Measurements from ENCODE around the gene MLLT3. TPM values are rescaled to one million over a fixed set of nuclear protein-coding genes. Genes with fewer than 3 reads are reported as not detected.

Gene MLLT3
- total RNA-seq, 1 experiment from 2014 or later = 21.6 TPM

DNA sequence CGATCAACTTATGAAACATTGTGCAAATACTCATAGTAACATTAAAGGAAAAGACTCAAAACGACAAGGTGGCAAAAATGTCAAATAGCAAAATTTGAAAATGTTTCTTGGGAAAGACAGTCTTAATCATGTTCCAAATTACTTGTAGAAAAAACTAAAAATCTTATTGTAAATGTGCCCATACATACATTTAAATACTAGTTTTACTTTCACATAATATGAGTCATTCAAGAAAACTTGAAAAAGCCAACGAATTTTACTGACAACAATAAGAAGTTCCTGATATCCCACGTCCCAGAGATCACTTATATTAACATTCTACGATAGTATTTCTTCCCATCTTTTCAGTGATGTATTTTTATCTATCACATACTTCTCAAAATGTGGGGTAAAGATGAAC is 13.7 kb downstream of the MLLT3 start:
- H3K4me2 ChIP-seq = no peak overlapping the region
- intact Hi-C loops (cut with micrococcal nuclease; ENCODE audit: unreplicated experiment) = no loop called here
- POLR2A ChIA-PET (ENCODE audit: unreplicated experiment) = no interaction called here
- no peaks in the 10 kb centered on the region for H3K9me3 ChIP-seq (ENCODE audit: insufficient read depth, low read depth)
- H3K9me2 ChIP-seq (ENCODE audit: insufficient read depth) = no peaks in the 10 kb centered on the region
- no peak overlapping the region for H2AFZ ChIP-seq
- H3K27me3 ChIP-seq (ENCODE audit: insufficient read depth, low read depth) = no peaks in the 10 kb centered on the region
- no peak overlapping the region for H3K4me3 ChIP-seq
- DNase-seq = no peak
- H4K20me1 ChIP-seq (ENCODE audit: insufficient read depth) = no peaks in the 10 kb centered on the region
- no TSS peak for BruUV-seq (replicated peaks)
- CTCF ChIA-PET = interaction anchor here (0.7 kb wide), 1 partner anchor 193 kb away, joined by 10 read pairs; no protein-coding TSS in a partner anchor
- H3F3A ChIP-seq (ENCODE audit: insufficient read depth, low read depth) = peaks cover 14% of the 10 kb centered on the region
- TF ChIP-seq, protein P1, sequence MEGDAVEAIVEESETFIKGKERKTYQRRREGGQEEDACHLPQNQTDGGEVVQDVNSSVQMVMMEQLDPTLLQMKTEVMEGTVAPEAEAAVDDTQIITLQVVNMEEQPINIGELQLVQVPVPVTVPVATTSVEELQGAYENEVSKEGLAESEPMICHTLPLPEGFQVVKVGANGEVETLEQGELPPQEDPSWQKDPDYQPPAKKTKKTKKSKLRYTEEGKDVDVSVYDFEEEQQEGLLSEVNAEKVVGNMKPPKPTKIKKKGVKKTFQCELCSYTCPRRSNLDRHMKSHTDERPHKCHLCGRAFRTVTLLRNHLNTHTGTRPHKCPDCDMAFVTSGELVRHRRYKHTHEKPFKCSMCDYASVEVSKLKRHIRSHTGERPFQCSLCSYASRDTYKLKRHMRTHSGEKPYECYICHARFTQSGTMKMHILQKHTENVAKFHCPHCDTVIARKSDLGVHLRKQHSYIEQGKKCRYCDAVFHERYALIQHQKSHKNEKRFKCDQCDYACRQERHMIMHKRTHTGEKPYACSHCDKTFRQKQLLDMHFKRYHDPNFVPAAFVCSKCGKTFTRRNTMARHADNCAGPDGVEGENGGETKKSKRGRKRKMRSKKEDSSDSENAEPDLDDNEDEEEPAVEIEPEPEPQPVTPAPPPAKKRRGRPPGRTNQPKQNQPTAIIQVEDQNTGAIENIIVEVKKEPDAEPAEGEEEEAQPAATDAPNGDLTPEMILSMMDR (conservative IDR thresholded peaks at IDR 0.05) = no peak
- TF ChIP-seq EZH2 (IDR thresholded peaks at IDR 0.05; ENCODE audit: low read depth) = no peak
- peaks cover 24% of the 10 kb centered on the region for H3K4me1 ChIP-seq (replicated peaks; ENCODE audit: insufficient read depth)
- no peaks in the 10 kb centered on the region for H3K36me3 ChIP-seq (ENCODE audit: low read depth)
- H3K27ac ChIP-seq = no peak overlapping the region
- H3K79me2 ChIP-seq (ENCODE audit: low read depth) = no peaks in the 10 kb centered on the region; the same call in 1 of the 2 replicates

DNA sequence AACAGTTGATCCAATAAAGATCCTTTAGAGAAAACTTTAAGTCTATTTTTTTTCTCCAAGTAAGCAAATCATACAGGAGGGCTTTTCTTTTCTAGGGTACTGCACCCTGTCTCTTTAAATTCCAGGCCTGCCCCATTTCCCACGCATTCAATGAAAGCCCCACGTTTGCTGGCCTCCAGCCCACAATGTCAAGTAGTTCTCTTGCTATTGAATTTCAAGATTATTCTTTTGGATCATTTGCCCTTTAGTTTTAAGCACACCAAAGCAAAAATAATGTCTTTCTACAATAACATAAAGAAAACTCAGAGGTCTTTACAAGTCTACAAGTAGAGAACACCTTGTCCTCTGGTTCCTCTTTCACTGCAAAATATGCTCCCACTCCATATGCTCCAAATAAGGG is 15.6 kb downstream of the MLLT3 start:
- no peaks in the 10 kb centered on the region for H3K36me3 ChIP-seq (ENCODE audit: low read depth)
- no peaks in the 10 kb centered on the region for H3K9me2 ChIP-seq (ENCODE audit: insufficient read depth)
- no peaks in the 10 kb centered on the region; the same call in 1 of the 2 replicates for H3K79me2 ChIP-seq (ENCODE audit: low read depth)
- no peak overlapping the region for H3K4me2 ChIP-seq
- no peaks in the 10 kb centered on the region for H3K27me3 ChIP-seq (ENCODE audit: insufficient read depth, low read depth)
- no peak for TF ChIP-seq EZH2 (IDR thresholded peaks at IDR 0.05; ENCODE audit: low read depth)
- TF ChIP-seq, protein P1 (conservative IDR thresholded peaks at IDR 0.05) = no peak
- H3K4me1 ChIP-seq (replicated peaks; ENCODE audit: insufficient read depth) = peaks cover 12% of the 10 kb centered on the region
- intact Hi-C loops (cut with micrococcal nuclease; ENCODE audit: unreplicated experiment) = no loop called here
- no peak overlapping the region for H3K27ac ChIP-seq
- peaks cover 10% of the 10 kb centered on the region for H3F3A ChIP-seq (ENCODE audit: insufficient read depth, low read depth)
- H2AFZ ChIP-seq = no peak overlapping the region
- H3K9me3 ChIP-seq (ENCODE audit: insufficient read depth, low read depth) = no peaks in the 10 kb centered on the region
- BruUV-seq (replicated peaks) = no TSS peak
- H3K4me3 ChIP-seq = no peak overlapping the region
- no peak for DNase-seq
- POLR2A ChIA-PET (ENCODE audit: unreplicated experiment) = no interaction called here
- no peaks in the 10 kb centered on the region for H4K20me1 ChIP-seq (ENCODE audit: insufficient read depth)
- CTCF ChIA-PET = no interaction called here

DNA sequence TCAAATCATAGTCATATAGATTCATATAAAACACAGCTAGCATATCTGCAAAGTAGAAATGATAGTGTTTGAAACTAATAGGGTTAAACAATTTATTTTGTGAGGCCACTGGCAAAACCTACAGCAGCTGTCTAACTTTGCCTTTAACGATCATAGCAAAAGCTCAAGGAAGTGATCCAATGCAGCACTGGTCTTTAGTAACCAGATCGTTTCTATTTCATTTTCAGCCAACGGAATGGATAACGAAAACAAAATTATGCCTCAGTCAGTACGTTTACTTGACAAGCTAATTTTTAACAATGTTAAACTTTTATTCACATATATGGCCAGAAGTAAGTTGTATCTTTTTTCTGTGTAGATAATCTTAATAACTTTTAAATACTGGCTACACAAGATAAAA is 17.7 kb downstream of the MLLT3 start:
- H3K36me3 ChIP-seq (ENCODE audit: low read depth) = no peaks in the 10 kb centered on the region
- H3F3A ChIP-seq (ENCODE audit: insufficient read depth, low read depth) = no peaks in the 10 kb centered on the region
- CTCF ChIA-PET = no interaction called here
- H3K4me3 ChIP-seq = no peak overlapping the region
- no peak overlapping the region for H3K4me2 ChIP-seq
- H4K20me1 ChIP-seq (ENCODE audit: insufficient read depth) = no peaks in the 10 kb centered on the region
- H3K27me3 ChIP-seq (ENCODE audit: insufficient read depth, low read depth) = no peaks in the 10 kb centered on the region
- no peaks in the 10 kb centered on the region; the same call in 1 of the 2 replicates for H3K79me2 ChIP-seq (ENCODE audit: low read depth)
- intact Hi-C loops (cut with micrococcal nuclease; ENCODE audit: unreplicated experiment) = no loop called here
- H2AFZ ChIP-seq = no peak overlapping the region
- no peak for DNase-seq
- H3K9me3 ChIP-seq (ENCODE audit: insufficient read depth, low read depth) = no peaks in the 10 kb centered on the region
- H3K27ac ChIP-seq = no peak overlapping the region
- no peaks in the 10 kb centered on the region for H3K4me1 ChIP-seq (replicated peaks; ENCODE audit: insufficient read depth)
- POLR2A ChIA-PET (ENCODE audit: unreplicated experiment) = no interaction called here
- TF ChIP-seq, protein P1 (conservative IDR thresholded peaks at IDR 0.05) = no peak
- no peak for TF ChIP-seq EZH2 (IDR thresholded peaks at IDR 0.05; ENCODE audit: low read depth)
- H3K9me2 ChIP-seq (ENCODE audit: insufficient read depth) = no peaks in the 10 kb centered on the region
- BruUV-seq (replicated peaks) = no TSS peak
